H1 (cell line): ENCODE data around the gene LAMA3. TPM values are rescaled to one million over a fixed set of nuclear protein-coding genes. Genes with fewer than 3 reads are reported as not detected.

Source experiments
- CTCF ChIA-PET: fragments of 300-600 bp; sonication (Branson Sonifier 250); formaldehyde crosslinking; loops from one replicate; lab custom pipeline; 2021; ENCODE audit not compliant: partially characterized antibody; lab: Charles Lee
- POLR2A ChIA-PET: fragments of 300-600 bp; sonication (Branson Sonifier 250); formaldehyde crosslinking; loops from one replicate; lab custom pipeline; 2021; ENCODE audit warnings: inconsistent platforms; ENCODE audit not compliant: partially characterized antibody; lab: Charles Lee
- DNase-seq, 2 experiments: peaks; one replicate each; pipeline versions ENCODE4 v3.0.0 to v3.0.0-alpha.2; 2010 to 2022; ENCODE audit warnings: low spot score in 2 of 2, low read depth in 1 of 2, mixed read lengths in 1 of 2
- FAIRE-seq: peaks from 2 replicates; lab custom pipeline; 2011; peaks lifted over from hg19 to GRCh38; lab: Jason Lieb, UNC
- H2AFZ ChIP-seq: 2 replicates; pipeline ENCODE4 v1.8.1; 2012; ENCODE audit warnings: low read length, inconsistent platforms
- H2AK5ac ChIP-seq: 2 replicates; pipeline ENCODE4 v1.6.1; 2013; ENCODE audit warnings: low read depth, low read length
- H2BK120ac ChIP-seq: replicated peaks from 2 replicates; pipeline ENCODE3; 2013; ENCODE audit warnings: low read depth, low read length, inconsistent platforms
- H2BK12ac ChIP-seq: 2 replicates; pipeline ENCODE4 v1.6.1; 2013; ENCODE audit warnings: low read depth, low read length
- H2BK15ac ChIP-seq: 2 replicates; pipeline ENCODE4 v1.6.1; 2013; ENCODE audit warnings: low read length
- H2BK20ac ChIP-seq: 2 replicates; pipeline ENCODE4 v1.6.1; 2013; ENCODE audit warnings: low read length
- H2BK5ac ChIP-seq: 2 replicates; pipeline ENCODE4 v1.6.1; 2013; ENCODE audit warnings: low read depth, low read length
- H3K14ac ChIP-seq: 2 replicates; pipeline ENCODE4 v1.6.1; 2013; ENCODE audit warnings: inconsistent platforms; ENCODE audit not compliant: insufficient read length
- H3K18ac ChIP-seq: 2 replicates; pipeline ENCODE4 v1.6.1; 2013; ENCODE audit warnings: low read length; ENCODE audit errors: extremely low read depth
- H3K23ac ChIP-seq: 2 replicates; pipeline ENCODE4 v1.6.1; 2013; ENCODE audit warnings: inconsistent platforms; ENCODE audit not compliant: insufficient read length
- H3K23me2 ChIP-seq: 2 replicates; pipeline ENCODE4 v1.6.1; 2013; ENCODE audit warnings: low read depth, low read length
- H3K27ac ChIP-seq: 2 replicates; pipeline ENCODE4 v1.6.1; 2011; ENCODE audit warnings: low read depth, low read length, inconsistent platforms
- H3K27me3 ChIP-seq, 4 experiments: replicated peaks in 1 of 4; 1 replicate in 1 of 4; 2 replicates in 3 of 4; pipeline versions ENCODE4 v1.6.1 to v1.8.1; 2011 to 2013; ENCODE audit warnings: low read length in 3 of 4, mild to moderate bottlenecking in 3 of 4, inconsistent platforms in 2 of 4, mixed read lengths in 2 of 4, moderate library complexity in 1 of 4; ENCODE audit not compliant: control insufficient read depth in 3 of 4, insufficient read depth in 3 of 4; ENCODE audit errors: extremely low read depth in 1 of 4
- H3K36me3 ChIP-seq, 4 experiments: 2 replicates each; pipeline versions ENCODE4 v1.6.1 to v1.8.1; 2011 to 2013; ENCODE audit warnings: mild to moderate bottlenecking in 4 of 4, low read length in 3 of 4, moderate library complexity in 2 of 4, control low read depth in 1 of 4, inconsistent platforms in 1 of 4; ENCODE audit not compliant: insufficient read depth in 4 of 4, control insufficient read depth in 2 of 4
- H3K4ac ChIP-seq: replicated peaks from 2 replicates; pipeline ENCODE3; 2013; ENCODE audit warnings: low read length, low read depth, mixed read lengths, inconsistent platforms; ENCODE audit not compliant: insufficient read length
- H3K4me1 ChIP-seq, 4 experiments: replicated peaks in 1 of 4; 1 replicate in 1 of 4; 2 replicates in 3 of 4; pipeline versions ENCODE4 v1.6.1 to v1.8.1; 2011 to 2013; ENCODE audit warnings: low read length in 3 of 4, inconsistent platforms in 2 of 4, mixed read lengths in 1 of 4; ENCODE audit not compliant: insufficient read depth in 4 of 4, control insufficient read depth in 3 of 4
- H3K4me2 ChIP-seq, 2 experiments: 2 replicates each; pipeline versions ENCODE4 v1.6.1 to v1.8.1; 2011 to 2013; ENCODE audit warnings: low read depth in 2 of 2, low read length in 2 of 2, control low read depth in 1 of 2, inconsistent platforms in 1 of 2, mild to moderate bottlenecking in 1 of 2; ENCODE audit not compliant: insufficient read depth in 1 of 2
- H3K4me3 ChIP-seq, 4 experiments: fragments of 200-600, 300-600 bp in 1 of 4; sonication (generic), shearing (Covaris generic), sonication (Bioruptor Twin) in 1 of 4; 2 replicates each; pipeline versions ENCODE4 v1.5.1 to v1.8.1; 2011 to 2016; ENCODE audit warnings: low read length in 4 of 4, low read depth in 3 of 4, control low read depth in 2 of 4, inconsistent platforms in 2 of 4, mild to moderate bottlenecking in 2 of 4, mixed read lengths in 1 of 4, moderate library complexity in 1 of 4; ENCODE audit not compliant: insufficient read depth in 2 of 4; ENCODE audit errors: extremely low read depth in 1 of 4
- H3K56ac ChIP-seq: replicated peaks from 2 replicates; pipeline ENCODE3; 2013; ENCODE audit warnings: low read depth, mild to moderate bottlenecking, mixed read lengths, low read length, inconsistent platforms; ENCODE audit not compliant: insufficient read length
- H3K79me1 ChIP-seq: 2 replicates; pipeline ENCODE4 v1.6.1; 2013; ENCODE audit warnings: low read depth, low read length, control low read depth
- H3K79me2 ChIP-seq, 2 experiments: 2 replicates each; pipeline versions ENCODE4 v1.6.1 to v1.8.1; 2012 to 2013; ENCODE audit warnings: low read length in 2 of 2, mild to moderate bottlenecking in 2 of 2, inconsistent platforms in 1 of 2; ENCODE audit not compliant: insufficient read depth in 2 of 2, control insufficient read depth in 1 of 2
- H3K9ac ChIP-seq, 4 experiments: replicated peaks in 1 of 4; 1 replicate in 1 of 4; 2 replicates in 3 of 4; pipeline versions ENCODE4 v1.6.1 to v1.8.1; 2011 to 2013; ENCODE audit warnings: low read depth in 3 of 4, low read length in 3 of 4, control low read depth in 2 of 4, mild to moderate bottlenecking in 2 of 4, moderate library complexity in 2 of 4, inconsistent platforms in 1 of 4; ENCODE audit errors: extremely low read depth in 1 of 4
- H3K9me3 ChIP-seq, 2 experiments: 2 replicates each; pipeline versions ENCODE4 v1.6.1 to v1.8.1; 2012 to 2013; ENCODE audit warnings: mild to moderate bottlenecking in 2 of 2, moderate library complexity in 2 of 2, control low read depth in 1 of 2, inconsistent platforms in 1 of 2, low read depth in 1 of 2, low read length in 1 of 2, mixed read lengths in 1 of 2; ENCODE audit not compliant: insufficient read depth in 2 of 2
- H4K20me1 ChIP-seq, 2 experiments: replicated peaks in 1 of 2; 2 replicates each; pipeline versions ENCODE3 to v1.8.1; 2011 to 2013; ENCODE audit warnings: inconsistent platforms in 2 of 2, low read length in 2 of 2, mild to moderate bottlenecking in 1 of 2; ENCODE audit not compliant: insufficient read depth in 2 of 2, control insufficient read depth in 1 of 2
- H4K5ac ChIP-seq: 2 replicates; pipeline ENCODE4 v1.6.1; 2013; ENCODE audit warnings: low read length, low read depth, mixed read lengths, inconsistent platforms; ENCODE audit not compliant: insufficient read length
- H4K8ac ChIP-seq: 2 replicates; pipeline ENCODE4 v1.8.0; 2013; ENCODE audit warnings: mild to moderate bottlenecking, moderate library complexity, low read length, inconsistent platforms; ENCODE audit not compliant: insufficient read depth; ENCODE audit errors: extremely low read depth
- H4K91ac ChIP-seq: replicated peaks from 2 replicates; pipeline ENCODE3; 2013; ENCODE audit warnings: low read length, mixed read lengths, inconsistent platforms; ENCODE audit not compliant: insufficient read length
- CHD2 ChIP-seq: IDR thresholded peaks from 2 replicates; pipeline ENCODE4 v1.6.1; 2012; ENCODE audit warnings: low read length, improper control_type of control experiment
- SP2 ChIP-seq: IDR thresholded peaks from 2 replicates; pipeline ENCODE4 v1.6.1; 2012; ENCODE audit warnings: mild to moderate bottlenecking, low read length, inconsistent platforms
- WGBS, 2 experiments: shearing (Covaris generic) in 1 of 2; methylation state at CpG; one replicate each; pipeline versions ENCODE4 v1.1.6 to v1.1.7; 2013 to 2015; ENCODE audit warnings: low lambda C conversion rate in 2 of 2, mixed read lengths in 2 of 2, inconsistent platforms in 1 of 2, low coverage in 1 of 2, missing lambda C conversion rate in 1 of 2; ENCODE audit not compliant: insufficient replicate concordance in 2 of 2, insufficient coverage in 1 of 2, insufficient read length in 1 of 2; ENCODE audit errors: extremely low coverage in 1 of 2, missing lambda C conversion rate in 1 of 2; 5-methylcytosine and 5-hydroxymethylcytosine counted together
- polyA plus RNA-seq, 7 experiments: library from polyadenylated mRNA; depleted of rRNA in 3 of 7; stranded (reverse) in 5 of 7; unstranded in 2 of 7; fragments of >200 nt in 5 of 7; fragments of 200-250 nt in 2 of 7; gene quantifications; 1 replicate in 5 of 7; 2 replicates in 1 of 7; 4 replicates in 1 of 7; pipeline versions ENCODE4 v1.2.1 to v1.2.3, GENCODE V29; 2011 to 2013; ENCODE audit warnings: missing spikeins in 2 of 7, mixed read lengths in 2 of 7
- total RNA-seq: library from RNA; stranded (reverse); fragmentation: NEBNext Ultra II Directional; extraction: Animal tissue kit (Norgen Biotek cat#: 25700); gene quantifications from 2 replicates; pipeline ENCODE4 v1.2.1, GENCODE V29; 2021

LAMA3 gene
- total and polyA plus RNA-seq, 2 of the 8 experiments (the other 6 are each of a cell fraction or from before 2014, with no cell fraction given): 0.76 to 5.0 TPM

DNA sequence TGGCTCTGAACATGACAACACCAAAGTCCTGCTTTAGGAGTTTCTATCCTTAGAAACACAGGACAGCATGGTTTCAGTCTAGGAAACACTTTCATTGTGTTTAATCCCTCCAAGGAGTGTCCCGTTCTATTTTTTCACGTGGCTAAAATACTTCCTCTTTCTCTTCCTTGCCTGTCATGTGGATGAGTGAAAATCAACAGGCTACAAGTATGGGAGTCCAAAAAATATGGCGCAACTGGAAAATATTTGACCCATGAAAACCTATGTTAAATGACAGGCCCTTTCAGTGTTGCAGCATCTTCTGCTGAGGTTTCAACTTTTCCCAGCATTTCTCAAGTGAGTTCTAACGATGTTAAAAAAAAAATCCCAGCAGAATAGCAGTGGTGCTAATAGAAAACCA lies 146.3 kb downstream of the LAMA3 start:
- no peak overlapping the region for H3K4ac ChIP-seq
- no peaks in the 10 kb centered on the region for H3K79me1 ChIP-seq
- no peaks in the 10 kb centered on the region for H3K27me3 ChIP-seq
- TF ChIP-seq CHD2 (no peak), SP2 (no peak)
- no peak overlapping the region for H2BK5ac ChIP-seq
- no peak overlapping the region for H3K4me3 ChIP-seq
- H3K4me1 ChIP-seq: no peaks in the 10 kb centered on the region
- no peak overlapping the region for H2BK120ac ChIP-seq
- H3K23me2 ChIP-seq: no peaks in the 10 kb centered on the region
- no peak overlapping the region for H4K8ac ChIP-seq
- H3K9ac ChIP-seq: no peak overlapping the region
- H2AFZ ChIP-seq: no peak overlapping the region
- ChIA-PET CTCF (no interaction called here), POLR2A (no interaction called here)
- no peak overlapping the region for H3K18ac ChIP-seq
- no peak overlapping the region for H3K4me2 ChIP-seq
- no peaks in the 10 kb centered on the region for H4K20me1 ChIP-seq
- H3K23ac ChIP-seq: no peak overlapping the region
- H2BK20ac ChIP-seq: no peak overlapping the region
- H4K91ac ChIP-seq: no peak overlapping the region
- no peaks in the 10 kb centered on the region for H3K79me2 ChIP-seq
- no peak for DNase-seq
- no peak overlapping the region for H3K27ac ChIP-seq
- H4K5ac ChIP-seq: no peak overlapping the region
- no peak overlapping the region for H3K56ac ChIP-seq
- no peak for FAIRE-seq
- 88% methylated on average over 4 of the region's 4 CpGs; no CpG with 5 or more reads in 1 of the 2 experiments for WGBS, 2 experiments
- no peaks in the 10 kb centered on the region for H3K36me3 ChIP-seq
- H3K14ac ChIP-seq: no peak overlapping the region
- H2BK12ac ChIP-seq: no peak overlapping the region
- H2BK15ac ChIP-seq: no peak overlapping the region
- H3K9me3 ChIP-seq: no peaks in the 10 kb centered on the region
- no peak overlapping the region for H2AK5ac ChIP-seq
